ENCODE measurements around the gene NUP214.

NUP214 gene

DNA sequence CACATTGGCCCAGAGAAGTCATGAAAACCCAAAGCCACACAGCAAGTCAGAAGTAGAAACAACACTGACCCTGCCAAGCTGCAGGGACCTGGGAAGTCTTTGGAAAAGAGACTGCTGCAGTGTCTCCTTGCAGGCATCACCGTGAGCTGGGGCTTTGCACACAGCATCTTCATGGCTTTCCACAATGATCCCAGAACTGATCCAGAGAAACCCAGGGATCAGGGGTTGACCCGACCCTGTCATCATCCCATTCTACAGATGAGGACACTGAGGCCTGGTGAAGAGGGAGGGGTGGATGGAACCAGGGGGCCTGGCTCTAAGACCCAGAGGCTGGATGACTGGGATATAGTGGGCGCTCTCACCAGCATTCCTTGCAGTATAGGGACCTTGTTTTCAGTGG, 155.3 kb downstream of the NUP214 start:
- no peak overlapping the region for H3K4me3 ChIP-seq (ENCODE audit: low read length)
- no peak for DNase-seq (ENCODE audit: low read depth)
- TF ChIP-seq, protein P1, sequence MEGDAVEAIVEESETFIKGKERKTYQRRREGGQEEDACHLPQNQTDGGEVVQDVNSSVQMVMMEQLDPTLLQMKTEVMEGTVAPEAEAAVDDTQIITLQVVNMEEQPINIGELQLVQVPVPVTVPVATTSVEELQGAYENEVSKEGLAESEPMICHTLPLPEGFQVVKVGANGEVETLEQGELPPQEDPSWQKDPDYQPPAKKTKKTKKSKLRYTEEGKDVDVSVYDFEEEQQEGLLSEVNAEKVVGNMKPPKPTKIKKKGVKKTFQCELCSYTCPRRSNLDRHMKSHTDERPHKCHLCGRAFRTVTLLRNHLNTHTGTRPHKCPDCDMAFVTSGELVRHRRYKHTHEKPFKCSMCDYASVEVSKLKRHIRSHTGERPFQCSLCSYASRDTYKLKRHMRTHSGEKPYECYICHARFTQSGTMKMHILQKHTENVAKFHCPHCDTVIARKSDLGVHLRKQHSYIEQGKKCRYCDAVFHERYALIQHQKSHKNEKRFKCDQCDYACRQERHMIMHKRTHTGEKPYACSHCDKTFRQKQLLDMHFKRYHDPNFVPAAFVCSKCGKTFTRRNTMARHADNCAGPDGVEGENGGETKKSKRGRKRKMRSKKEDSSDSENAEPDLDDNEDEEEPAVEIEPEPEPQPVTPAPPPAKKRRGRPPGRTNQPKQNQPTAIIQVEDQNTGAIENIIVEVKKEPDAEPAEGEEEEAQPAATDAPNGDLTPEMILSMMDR (IDR thresholded peaks at IDR 0.05; ENCODE audit: insufficient read depth, low read depth, low read length, missing control alignments) = no peak

DNA sequence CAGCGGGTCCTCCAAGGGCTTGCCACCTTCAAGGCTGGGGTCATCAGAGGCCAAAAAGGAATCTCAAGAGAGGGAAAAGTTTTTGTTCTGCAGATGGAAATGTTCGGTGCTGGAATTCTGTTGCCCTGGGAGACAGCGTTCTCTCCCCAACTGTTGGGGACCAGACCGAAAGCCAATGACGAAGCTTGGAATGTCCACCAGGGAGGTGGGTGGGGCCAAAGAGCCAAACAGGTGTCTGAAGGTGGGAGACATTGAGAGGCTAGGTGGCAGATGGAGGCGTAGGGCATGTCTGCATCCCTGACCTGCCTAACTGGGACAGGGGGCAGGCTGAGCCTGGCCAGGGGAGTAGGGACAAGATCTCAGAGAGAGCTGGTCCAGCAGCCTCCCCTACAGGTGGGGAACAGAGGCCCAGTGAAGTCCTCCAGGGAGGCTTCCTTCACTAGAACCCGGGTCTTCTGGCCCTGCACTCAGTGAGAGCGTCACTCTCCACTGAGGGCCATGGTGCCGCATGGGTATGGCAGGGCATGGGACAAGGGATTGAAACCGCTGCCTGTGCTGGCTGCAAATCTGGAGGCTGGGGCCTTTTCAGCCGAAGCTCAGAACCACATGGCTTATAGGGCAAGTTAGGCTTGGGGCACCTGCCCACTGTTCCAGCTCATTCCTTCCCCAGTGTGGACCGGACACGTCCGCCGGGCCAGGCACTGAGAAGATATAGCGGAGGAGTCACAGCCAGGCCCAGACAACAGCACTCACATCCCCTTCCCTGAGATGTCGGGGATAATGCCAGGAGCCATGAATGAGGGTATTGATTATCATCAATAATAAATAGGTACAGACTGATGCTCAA, 156.0 kb downstream of the NUP214 start:
- H3K4me3 ChIP-seq (ENCODE audit: low read length) = no peak overlapping the region
- DNase-seq (ENCODE audit: low read depth) = no peak
- TF ChIP-seq, protein P1 (IDR thresholded peaks at IDR 0.05; ENCODE audit: insufficient read depth, low read depth, low read length, missing control alignments) = no peak

DNA sequence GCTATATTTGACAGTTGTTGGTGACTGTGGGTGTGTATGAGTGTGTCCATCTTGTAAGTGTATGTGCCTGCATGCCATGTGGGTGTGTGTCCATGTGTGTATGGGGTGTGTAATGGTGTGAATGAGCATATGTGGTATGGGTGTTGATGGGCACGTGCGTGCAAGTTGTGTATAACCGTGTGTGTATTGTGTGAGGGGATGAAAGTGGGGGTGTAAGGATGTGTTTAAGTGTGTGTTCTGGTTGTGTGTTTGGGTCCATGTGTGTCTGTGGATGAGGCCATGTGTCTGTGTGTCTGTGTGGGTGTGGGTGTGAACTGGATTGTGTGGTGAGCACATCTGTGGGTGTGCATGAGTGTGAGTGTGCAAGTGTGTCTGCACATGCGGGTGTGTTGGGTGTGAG, 156.8 kb downstream of the NUP214 start:
- TF ChIP-seq, protein P1 (IDR thresholded peaks at IDR 0.05; ENCODE audit: insufficient read depth, low read depth, low read length, missing control alignments) = no peak
- H3K4me3 ChIP-seq (ENCODE audit: low read length) = no peak overlapping the region
- DNase-seq (ENCODE audit: low read depth) = no peak

DNA sequence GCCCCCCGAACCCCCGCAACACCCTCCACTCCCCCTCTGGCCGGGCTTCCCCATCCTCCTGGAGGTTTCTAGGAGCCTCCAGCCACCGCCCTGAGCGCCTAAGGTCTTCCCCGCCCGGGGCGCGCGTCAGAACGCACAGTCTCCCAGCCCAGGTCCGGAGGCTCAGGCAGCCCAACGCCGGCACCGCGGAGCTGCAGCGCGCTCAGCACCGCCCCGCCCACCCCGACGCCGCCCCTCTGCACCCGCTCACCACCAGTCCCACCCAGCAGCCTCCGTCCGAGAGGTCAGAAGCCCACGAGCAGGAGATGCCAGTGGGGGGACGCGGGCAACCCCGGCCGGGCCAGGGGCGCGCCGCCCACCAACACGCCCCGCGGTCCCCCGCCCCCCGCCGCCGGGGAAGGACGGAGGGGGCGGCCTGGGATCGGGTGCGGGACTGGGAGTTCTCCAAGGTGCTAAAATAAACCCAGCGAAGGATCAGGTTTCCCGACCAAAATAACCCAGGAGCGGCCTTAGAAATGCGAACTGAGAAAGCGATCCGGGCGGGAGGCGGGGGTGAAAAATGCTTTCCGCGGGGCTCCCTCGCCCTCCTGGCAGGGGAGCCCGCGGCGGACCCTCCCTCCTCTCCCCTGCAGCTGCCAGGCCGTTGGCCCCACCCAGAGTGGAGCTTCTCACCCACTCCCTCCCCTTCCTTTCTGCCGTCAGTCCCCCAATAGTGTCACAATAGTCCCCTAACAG, 157.5 kb downstream of the NUP214 start:
- H3K4me3 ChIP-seq (ENCODE audit: low read length) = no peak overlapping the region
- TF ChIP-seq, protein P1 (IDR thresholded peaks at IDR 0.05; ENCODE audit: insufficient read depth, low read depth, low read length, missing control alignments) = no peak

More for the DNA sequence above, 157.5 kb downstream of the NUP214 start:
- peak; percentile 14 for DNase-seq (ENCODE audit: low read depth)
